A673 (cell line): ENCODE results near the gene THOC1. TPM values are rescaled to one million over a fixed set of nuclear protein-coding genes. Genes with fewer than 3 reads are reported as not detected.

Experiments used
- BruUV-seq: library from RNA; stranded (reverse); fragments of 400-500 nt; replicated peaks from 2 replicates; lab custom pipeline; 2021; lab: Mats Ljungman, UMichigan
- CTCF ChIA-PET: fragments of 300-600 bp; sonication (Branson Sonifier 250); formaldehyde crosslinking; loops from one replicate; lab custom pipeline; 2022; ENCODE audit warnings: antibody characterized with exemption; lab: Charles Lee
- POLR2A ChIA-PET: fragments of 300-600 bp; sonication (Branson Sonifier 250); formaldehyde crosslinking; loops from one replicate; lab custom pipeline; 2022; ENCODE audit warnings: antibody characterized with exemption; ENCODE audit not compliant: low non-redundant PET; lab: Charles Lee
- DNase-seq: peaks from one replicate; pipeline ENCODE4 v3.0.0-alpha.2; 2015; ENCODE audit warnings: low spot score
- H3K27ac ChIP-seq: fragments of 200-600 bp; sonication (generic); 2 replicates; pipeline ENCODE4 v1.5.1; 2016; ENCODE audit warnings: mixed run types, low read depth, mild to moderate bottlenecking, mixed read lengths, antibody characterized with exemption, low read length; ENCODE audit not compliant: poor library complexity, severe bottlenecking
- H3K27me3 ChIP-seq: fragments of 200-600 bp; sonication (generic); replicated peaks from 2 replicates; pipeline ENCODE4 v1.6.1; 2017; ENCODE audit warnings: mixed run types, low read depth, mild to moderate bottlenecking, mixed read lengths, antibody characterized with exemption, low read length; ENCODE audit not compliant: insufficient read depth, poor library complexity
- H3K36me3 ChIP-seq: fragments of 200-600 bp; sonication (generic); 2 replicates; pipeline ENCODE4 v1.6.1; 2016; ENCODE audit warnings: mixed run types, mild to moderate bottlenecking, mixed read lengths, antibody characterized with exemption, low read length; ENCODE audit not compliant: insufficient read depth, poor library complexity, severe bottlenecking
- H3K4me1 ChIP-seq: fragments of 200-600 bp; sonication (generic); 2 replicates; pipeline ENCODE4 v1.6.1; 2017; ENCODE audit warnings: mixed run types, mild to moderate bottlenecking, mixed read lengths, antibody characterized with exemption, low read length; ENCODE audit not compliant: insufficient read depth, poor library complexity, severe bottlenecking
- H3K4me3 ChIP-seq: fragments of 200-600 bp; sonication (generic); 2 replicates; pipeline ENCODE4 v1.5.1; 2016; ENCODE audit warnings: low read depth, mixed run types, mild to moderate bottlenecking, mixed read lengths, low read length; ENCODE audit not compliant: poor library complexity, severe bottlenecking
- H3K9me3 ChIP-seq: fragments of 200-600 bp; sonication (generic); 2 replicates; pipeline ENCODE4 v1.6.1; 2016; ENCODE audit warnings: mixed run types, low read depth, mild to moderate bottlenecking, mixed read lengths, antibody characterized with exemption, low read length; ENCODE audit not compliant: poor library complexity, severe bottlenecking
- CTCF ChIP-seq: fragments of 300-800, 200-600 bp; sonication (generic); conservative IDR thresholded peaks from 2 replicates; pipeline ENCODE4 v1.5.1; 2017; ENCODE audit warnings: low read depth, mild to moderate bottlenecking, antibody characterized with exemption, low read length, moderate library complexity, mixed read lengths
- EZH2 ChIP-seq: fragments of 200-600 bp; sonication (generic); IDR thresholded peaks from 2 replicates; pipeline ENCODE4 v1.6.1; 2017; ENCODE audit warnings: borderline replicate concordance, low read depth, mild to moderate bottlenecking, mixed read lengths, antibody characterized with exemption, low read length; ENCODE audit not compliant: poor library complexity, severe bottlenecking
- intact Hi-C: fragments of 100-400 bp; cut with micrococcal nuclease; formaldehyde crosslinking; loops from one replicate; pipeline ENCODE4 v1.10.0; 2022; ENCODE audit not compliant: unreplicated experiment
- total RNA-seq: library from RNA; stranded (reverse); gene quantifications from 2 replicates; pipeline ENCODE4 v1.2.3, GENCODE V29; 2021

The THOC1 gene
- total RNA-seq, 1 experiment from 2014 or later: 76.7 TPM

GRCh38 chr18:227902-228301, 39.9 kb downstream of the THOC1 start:
- intact Hi-C loops: no loop called here
- Histone ChIP-seq H3K4me3 (no peak overlapping the region), H3K36me3 (peaks cover 24% of the 10 kb centered on the region), H3K4me1 (no peaks in the 10 kb centered on the region), H3K27ac (no peak overlapping the region), H3K9me3 (no peaks in the 10 kb centered on the region), H3K27me3 (no peaks in the 10 kb centered on the region)
- ChIA-PET POLR2A (no interaction called here), CTCF (no interaction called here)
- BruUV-seq: no TSS peak
- TF ChIP-seq EZH2 (no peak), CTCF (no peak)
- no peak for DNase-seq

- POLR2A ChIA-PET: no interaction called here
- Histone ChIP-seq H3K27me3 (no peaks in the 10 kb centered on the region), H3K4me1 (no peaks in the 10 kb centered on the region), H3K36me3 (peaks cover 27% of the 10 kb centered on the region), H3K9me3 (no peaks in the 10 kb centered on the region), H3K4me3 (no peak overlapping the region), H3K27ac (no peak overlapping the region)
- BruUV-seq: no TSS peak
- CTCF ChIA-PET: no interaction called here
- DNase-seq: no peak
- TF ChIP-seq EZH2 (no peak), CTCF (no peak)
- intact Hi-C loops: no loop called here
These were observed 40.5 kb downstream of the THOC1 start for GRCh38 chr18:227374-227773.

GRCh38 chr18:225745-226144, 42.1 kb downstream of the THOC1 start:
- no peaks in the 10 kb centered on the region for H3K4me1 ChIP-seq
- no TSS peak for BruUV-seq
- peaks cover 36% of the 10 kb centered on the region for H3K36me3 ChIP-seq
- TF ChIP-seq CTCF (no peak), EZH2 (no peak)
- no peak for DNase-seq
- no peak overlapping the region for H3K4me3 ChIP-seq
- intact Hi-C loops: no loop called here
- H3K9me3 ChIP-seq: no peaks in the 10 kb centered on the region
- no peak overlapping the region for H3K27ac ChIP-seq
- POLR2A ChIA-PET: no interaction called here
- H3K27me3 ChIP-seq: no peaks in the 10 kb centered on the region
- CTCF ChIA-PET: no interaction called here
